H1 (cell line): ENCODE results near the gene CREB1.

Experiments
- GABPA ChIP-seq: IDR thresholded peaks from 2 replicates; pipeline ENCODE4 v1.6.1; 2011; ENCODE audit warnings: mild to moderate bottlenecking, low read length, moderate library complexity, borderline replicate concordance; ENCODE audit not compliant: insufficient read depth
- JUN ChIP-seq: IDR thresholded peaks from 2 replicates; pipeline ENCODE4 v1.6.1; 2011; ENCODE audit warnings: low read depth, mild to moderate bottlenecking, improper control_type of control experiment, low read length
- JUND ChIP-seq: IDR thresholded peaks from 2 replicates; pipeline ENCODE4 v1.6.1; 2011; ENCODE audit warnings: mild to moderate bottlenecking, improper control_type of control experiment, low read length
- MAFK ChIP-seq: IDR thresholded peaks from 2 replicates; pipeline ENCODE4 v1.6.1; 2012; ENCODE audit warnings: low read depth, mild to moderate bottlenecking, improper control_type of control experiment, low read length
- MAX ChIP-seq: IDR thresholded peaks from 2 replicates; pipeline ENCODE4 v1.6.1; 2012; ENCODE audit warnings: inconsistent platforms
- POLR2A ChIP-seq, 2 experiments: IDR thresholded peaks; 1 replicate in 1 of 2; 2 replicates in 1 of 2; pipeline ENCODE4 v1.6.1; 2011; ENCODE audit warnings: low read depth in 2 of 2, low read length in 2 of 2, mild to moderate bottlenecking in 2 of 2; ENCODE audit errors: control extremely low read depth in 1 of 2
- TF ChIP-seq, protein P1 (sequence below), 3 experiments: IDR thresholded peaks; 1 replicate in 2 of 3; 2 replicates in 1 of 3; pipeline versions ENCODE4 v1.5.1 to v1.6.1; 2011; ENCODE audit warnings: low read length in 3 of 3, mild to moderate bottlenecking in 3 of 3, inconsistent platforms in 2 of 3, low read depth in 1 of 3, moderate library complexity in 1 of 3; ENCODE audit not compliant: insufficient read depth in 1 of 3; ENCODE audit errors: control extremely low read depth in 1 of 3

- TF ChIP-seq JUN, result no peak
- TF ChIP-seq, protein P1, sequence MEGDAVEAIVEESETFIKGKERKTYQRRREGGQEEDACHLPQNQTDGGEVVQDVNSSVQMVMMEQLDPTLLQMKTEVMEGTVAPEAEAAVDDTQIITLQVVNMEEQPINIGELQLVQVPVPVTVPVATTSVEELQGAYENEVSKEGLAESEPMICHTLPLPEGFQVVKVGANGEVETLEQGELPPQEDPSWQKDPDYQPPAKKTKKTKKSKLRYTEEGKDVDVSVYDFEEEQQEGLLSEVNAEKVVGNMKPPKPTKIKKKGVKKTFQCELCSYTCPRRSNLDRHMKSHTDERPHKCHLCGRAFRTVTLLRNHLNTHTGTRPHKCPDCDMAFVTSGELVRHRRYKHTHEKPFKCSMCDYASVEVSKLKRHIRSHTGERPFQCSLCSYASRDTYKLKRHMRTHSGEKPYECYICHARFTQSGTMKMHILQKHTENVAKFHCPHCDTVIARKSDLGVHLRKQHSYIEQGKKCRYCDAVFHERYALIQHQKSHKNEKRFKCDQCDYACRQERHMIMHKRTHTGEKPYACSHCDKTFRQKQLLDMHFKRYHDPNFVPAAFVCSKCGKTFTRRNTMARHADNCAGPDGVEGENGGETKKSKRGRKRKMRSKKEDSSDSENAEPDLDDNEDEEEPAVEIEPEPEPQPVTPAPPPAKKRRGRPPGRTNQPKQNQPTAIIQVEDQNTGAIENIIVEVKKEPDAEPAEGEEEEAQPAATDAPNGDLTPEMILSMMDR (IDR thresholded peaks at IDR 0.05; ENCODE audit: control extremely low read depth in 1 of 3, insufficient read depth in 1 of 3, low read depth in 1 of 3, low read length in 3 of 3), result no peak
- TF ChIP-seq POLR2A (IDR thresholded peaks at IDR 0.05; ENCODE audit: control extremely low read depth in 1 of 2, low read depth in 2 of 2, low read length in 2 of 2), result no peak
- TF ChIP-seq MAFK, result no peak
- TF ChIP-seq JUND, result no peak
- no peak for TF ChIP-seq GABPA
- TF ChIP-seq MAX, result no peak
Measured at GRCh38 chr2:207532676-207533075, 2.9 kb downstream of the CREB1 start.
